ACC112 (cell line): ENCODE measurements around the gene RASA1.
"Not testable (repeated sequence)": the region's sequence is repeated elsewhere in the genome, so short reads cannot be mapped to it uniquely, and the experiment has no call there.

Experiments
- H2AFZ ChIP-seq: fragments of 200-600 bp; sonication (generic); one replicate; pipeline ENCODE4 v1.6.0; 2017; ENCODE audit warnings: antibody characterized with exemption, low read length; ENCODE audit not compliant: unreplicated experiment
- H3K27ac ChIP-seq: fragments of 200-600 bp; sonication (generic); 2 replicates; pipeline ENCODE4 v1.5.1; 2014; ENCODE audit warnings: low read depth, mild to moderate bottlenecking, antibody characterized with exemption, low read length, moderate library complexity
- H3K27me3 ChIP-seq: fragments of 200-600 bp; sonication (generic); 2 replicates; pipeline ENCODE4 v1.6.1; 2014; ENCODE audit warnings: mild to moderate bottlenecking, antibody characterized with exemption, low read length, moderate library complexity, mixed read lengths; ENCODE audit not compliant: insufficient read depth
- H3K36me3 ChIP-seq: fragments of 200-600 bp; sonication (generic); 2 replicates; pipeline ENCODE4 v1.6.1; 2016; ENCODE audit warnings: mild to moderate bottlenecking, antibody characterized with exemption, low read length, moderate library complexity, mixed read lengths; ENCODE audit not compliant: insufficient read depth
- H3K4me1 ChIP-seq: fragments of 200-600 bp; sonication (generic); one replicate; pipeline ENCODE4 v1.6.1; 2016; ENCODE audit warnings: low read length, mixed read lengths; ENCODE audit not compliant: insufficient read depth, unreplicated experiment, control insufficient read depth
- H3K4me3 ChIP-seq: fragments of 200-600 bp; sonication (generic); 2 replicates; pipeline ENCODE4 v1.5.1; 2014; ENCODE audit warnings: mild to moderate bottlenecking, low read depth, low read length
- H3K79me2 ChIP-seq: fragments of 200-600 bp; sonication (generic); one replicate; pipeline ENCODE4 v1.6.0; 2016; ENCODE audit warnings: low read length; ENCODE audit not compliant: control insufficient read depth, unreplicated experiment, insufficient read depth

The RASA1 gene

GRCh38 chr5:87258507-87258906 is 9.2 kb upstream of the RASA1 start:
- Histone ChIP-seq H3K36me3 (no peaks in the 10 kb centered on the region), H3K4me1 (no peaks in the 10 kb centered on the region), H2AFZ (no peak overlapping the region), H3K4me3 (no peak overlapping the region), H3K79me2 (no peaks in the 10 kb centered on the region), H3K27me3 (no peaks in the 10 kb centered on the region), H3K27ac (no peak overlapping the region)

GRCh38 chr5:87260604-87261192 is 7.0 kb upstream of the RASA1 start:
- Histone ChIP-seq H3K36me3 (no peaks in the 10 kb centered on the region), H3K4me3 (no peak overlapping the region), H3K79me2 (no peaks in the 10 kb centered on the region), H3K4me1 (no peaks in the 10 kb centered on the region), H3K27ac (no peak overlapping the region), H3K27me3 (no peaks in the 10 kb centered on the region), H2AFZ (no peak overlapping the region)

GRCh38 chr5:87263498-87263897 is 4.2 kb upstream of the RASA1 start:
- no peaks in the 10 kb centered on the region for H3K36me3 ChIP-seq
- no peak overlapping the region for H2AFZ ChIP-seq
- H3K4me3 ChIP-seq = no peak overlapping the region
- no peak overlapping the region for H3K27ac ChIP-seq
- H3K79me2 ChIP-seq = peaks cover 3% of the 10 kb centered on the region
- no peaks in the 10 kb centered on the region for H3K27me3 ChIP-seq
- H3K4me1 ChIP-seq = no peaks in the 10 kb centered on the region

GRCh38 chr5:87266914-87267573 is 639 bp upstream of the RASA1 start:
- Histone ChIP-seq H3K79me2 (peaks cover 36% of the 10 kb centered on the region), H3K4me3 (peak overlapping the region; percentile 97), H3K27ac (peak overlapping the region; percentile 51), H2AFZ (peak overlapping the region; percentile 71), H3K36me3 (no peaks in the 10 kb centered on the region), H3K27me3 (no peaks in the 10 kb centered on the region), H3K4me1 (peaks cover 7% of the 10 kb centered on the region)

GRCh38 chr5:87268126-87268969 is 665 bp downstream of the RASA1 start:
- Histone ChIP-seq H3K4me3 (peak overlapping the region; percentile 97), H3K4me1 (peaks cover 7% of the 10 kb centered on the region), H2AFZ (peak overlapping the region; percentile 71), H3K36me3 (no peaks in the 10 kb centered on the region), H3K27ac (peak overlapping the region; percentile 72), H3K79me2 (peaks cover 47% of the 10 kb centered on the region), H3K27me3 (no peaks in the 10 kb centered on the region)

GRCh38 chr5:87268970-87269377 is 1.3 kb downstream of the RASA1 start:
- Histone ChIP-seq H3K36me3 (no peaks in the 10 kb centered on the region), H3K27me3 (no peaks in the 10 kb centered on the region), H2AFZ (peak overlapping the region; percentile 71), H3K4me3 (peak overlapping the region; percentile 97), H3K79me2 (peaks cover 54% of the 10 kb centered on the region), H3K4me1 (peaks cover 7% of the 10 kb centered on the region), H3K27ac (peak overlapping the region; percentile 72; the same call in 1 of the 2 replicates)

GRCh38 chr5:87270888-87271287 is 3.2 kb downstream of the RASA1 start:
- H3K36me3 ChIP-seq, H3K27ac ChIP-seq, H2AFZ ChIP-seq, H3K27me3 ChIP-seq, H3K4me3 ChIP-seq, H3K4me1 ChIP-seq: not testable (repeated sequence)
- H3K79me2 ChIP-seq = peaks cover 73% of the 10 kb centered on the region

GRCh38 chr5:87276655-87277054 is 9.0 kb downstream of the RASA1 start:
- Histone ChIP-seq H3K4me3 (no peak overlapping the region), H3K27me3 (no peaks in the 10 kb centered on the region), H2AFZ (no peak overlapping the region), H3K36me3 (peaks cover 4% of the 10 kb centered on the region; the same call in 1 of the 2 replicates), H3K4me1 (peaks cover 17% of the 10 kb centered on the region), H3K79me2 (peaks cover 87% of the 10 kb centered on the region), H3K27ac (no peak overlapping the region)

GRCh38 chr5:87277279-87277835 is 9.7 kb downstream of the RASA1 start:
- Histone ChIP-seq H2AFZ (no peak overlapping the region), H3K27me3 (no peaks in the 10 kb centered on the region), H3K36me3 (peaks cover 4% of the 10 kb centered on the region; the same call in 1 of the 2 replicates), H3K27ac (peak overlapping the region; percentile 8; the same call in 1 of the 2 replicates), H3K4me3 (no peak overlapping the region), H3K79me2 (peaks cover 87% of the 10 kb centered on the region), H3K4me1 (peaks cover 17% of the 10 kb centered on the region)

- Histone ChIP-seq H3K79me2 (peaks cover 83% of the 10 kb centered on the region), H3K4me1 (peaks cover 17% of the 10 kb centered on the region), H3K36me3 (peaks cover 4% of the 10 kb centered on the region; the same call in 1 of the 2 replicates)
Measured at GRCh38 chr5:87278590-87279100, 11.0 kb downstream of the RASA1 start.

More at GRCh38 chr5:87278590-87279100, 11.0 kb downstream of the RASA1 start:
- Histone ChIP-seq H2AFZ (no peak overlapping the region), H3K4me3 (no peak overlapping the region), H3K27ac (no peak overlapping the region), H3K27me3 (no peaks in the 10 kb centered on the region)
